Heart left ventricle (tissue), 16 donors: ENCODE measurements around the gene PIK3CA. TPM values are rescaled to one million over a fixed set of nuclear protein-coding genes. Genes with fewer than 3 reads are reported as not detected.

Experiments
- ATAC-seq, 4 donors: fragments of 200-7000 bp; cut with Tn5 transposase; one replicate each; pipeline ENCODE4 v1.9.1; 2020 to 2022; ENCODE audit warnings: moderate library complexity in 4 of 4, mild to moderate bottlenecking in 3 of 4, moderate number of reproducible peaks in 1 of 4
- DNase-seq, 5 donors: peaks; one replicate each; pipeline ENCODE4 v3.0.0-alpha.2; 2020
- H3K27ac ChIP-seq, 12 donors: fragments of 200-600 bp; sonication (generic) in 4 of 12; one replicate each; pipeline versions ENCODE4 v1.5.0 to v1.8.0; 2016 to 2022; ENCODE audit warnings: mild to moderate bottlenecking in 2 of 12
- H3K27me3 ChIP-seq, 9 donors: fragments of 200-600 bp; sonication (generic) in 2 of 9; one replicate each; pipeline versions ENCODE4 v1.5.1 to v1.8.0; 2016 to 2022; ENCODE audit warnings: mild to moderate bottlenecking in 3 of 9
- H3K36me3 ChIP-seq, 9 donors: fragments of 200-600 bp; sonication (generic) in 2 of 9; one replicate each; pipeline versions ENCODE4 v1.5.0 to v1.8.0; 2018 to 2022; ENCODE audit warnings: mild to moderate bottlenecking in 2 of 9
- H3K4me1 ChIP-seq, 12 donors: fragments of 200-600 bp; sonication (generic) in 4 of 12; one replicate each; pipeline versions ENCODE4 v1.5.0 to v1.8.0; 2016 to 2022; ENCODE audit warnings: mild to moderate bottlenecking in 3 of 12
- H3K4me3 ChIP-seq, 12 donors: fragments of 200-600 bp; sonication (generic) in 4 of 12; one replicate each; pipeline versions ENCODE4 v1.5.0 to v1.8.0; 2017 to 2022; ENCODE audit warnings: mild to moderate bottlenecking in 9 of 12, moderate library complexity in 4 of 12
- H3K9me3 ChIP-seq, 12 donors: fragments of 200-600 bp; sonication (generic) in 4 of 12; one replicate each; pipeline versions ENCODE4 v1.5.0 to v1.8.0; 2016 to 2022; ENCODE audit warnings: mild to moderate bottlenecking in 1 of 12
- POLR2A ChIP-seq, 2 donors: fragments of 450-650 bp; IDR thresholded peaks; one replicate each; pipeline ENCODE4 v1.6.1; 2017; ENCODE audit warnings: antibody characterized with exemption in 2 of 2, mild to moderate bottlenecking in 2 of 2, moderate library complexity in 2 of 2
- WGBS, 4 donors: extraction: QIAGEN DNeasy Blood & Tissue Kit in 2 of 4; methylation state at CpG; one replicate each; pipeline versions ENCODE4 v1.1.5 to v1.1.7; 2013 to 2018; 5-methylcytosine and 5-hydroxymethylcytosine counted together
- intact Hi-C, 10 donors: fragments of 100-400 bp; cut with DNase I; formaldehyde crosslinking; loops; one replicate each; pipeline versions ENCODE4 v1.11.1 to v1.14.2; 2022
- polyA plus RNA-seq, 2 donors: library from polyadenylated mRNA; stranded (reverse); fragments of 200-250 nt; gene quantifications; one replicate each; pipeline ENCODE4 v1.2.3, GENCODE V29; 2013
- total RNA-seq, 9 donors: library from RNA; depleted of rRNA in 2 of 9; stranded (reverse); fragments of >200 nt in 2 of 9; fragmentation: NEBNext Ultra II Directional in 3 of 9; extraction: Animal tissue kit (Norgen Biotek cat#: 25700) in 3 of 9; gene quantifications; one replicate each; pipeline versions ENCODE4 v1.1.0 to v1.2.4, GENCODE V29; 2016 to 2023
- TF ChIP-seq, protein P1 (sequence below), 12 donors: fragments of 200-600 bp; sonication (generic) in 4 of 12; IDR thresholded peaks; one replicate each; pipeline versions ENCODE4 v1.5.0 to v1.8.0; 2018 to 2022; ENCODE audit warnings: antibody characterized with exemption in 12 of 12, mild to moderate bottlenecking in 5 of 12
- donor health status: ischemic (EF 13 %, LVEDD 7.1; RV severe dilation, severe dysfunction).
- donor health status: healthy with polysubstance abuse.
- donor health status: DM: no; HTN: yes; CAD: no.
- donor health status: DM: no; HTN: no; CAD: no.
- donor health status: ischemic (EF 25% LVEDD 6.9; RV normal size, moderate dysfunction).
- donor health status: ischemic (EF 25% LVEDD 5.7; RV mildly dilated, moderate dysfunction).
- donor health status: healthy.
- donor health status: DM: yes; HTN: yes; CAD: no.
- donor health status: ischemic (EF 35%, LVEDD 5.7; RV mildly dilated, moderate dysfunction).
- donor health status: nonischemic (EF 11% LVEDD 7.7; RV severe dilation, severe dysfunction).
- donor health status: DM: yes; HTN: yes; CAD: no.
- donor health status: PGD.
- donor health status: ischemic (EF 29% LVEDD 5.4; RV normal size, mild dysfunction).
- donor health status: nonischemic (EF 23%, LVEDD 6.1; RV moderate dilation, normal function).

PIK3CA gene
- total and polyA plus RNA-seq, 11 donors = 3.1 to 28.0 (median 18.7) TPM

- H3K27me3 ChIP-seq = no peaks in the 10 kb centered on the region
- H3K4me3 ChIP-seq = no peak overlapping the region
- no peak for TF ChIP-seq POLR2A (IDR thresholded peaks at IDR 0.05)
- TF ChIP-seq, protein P1, sequence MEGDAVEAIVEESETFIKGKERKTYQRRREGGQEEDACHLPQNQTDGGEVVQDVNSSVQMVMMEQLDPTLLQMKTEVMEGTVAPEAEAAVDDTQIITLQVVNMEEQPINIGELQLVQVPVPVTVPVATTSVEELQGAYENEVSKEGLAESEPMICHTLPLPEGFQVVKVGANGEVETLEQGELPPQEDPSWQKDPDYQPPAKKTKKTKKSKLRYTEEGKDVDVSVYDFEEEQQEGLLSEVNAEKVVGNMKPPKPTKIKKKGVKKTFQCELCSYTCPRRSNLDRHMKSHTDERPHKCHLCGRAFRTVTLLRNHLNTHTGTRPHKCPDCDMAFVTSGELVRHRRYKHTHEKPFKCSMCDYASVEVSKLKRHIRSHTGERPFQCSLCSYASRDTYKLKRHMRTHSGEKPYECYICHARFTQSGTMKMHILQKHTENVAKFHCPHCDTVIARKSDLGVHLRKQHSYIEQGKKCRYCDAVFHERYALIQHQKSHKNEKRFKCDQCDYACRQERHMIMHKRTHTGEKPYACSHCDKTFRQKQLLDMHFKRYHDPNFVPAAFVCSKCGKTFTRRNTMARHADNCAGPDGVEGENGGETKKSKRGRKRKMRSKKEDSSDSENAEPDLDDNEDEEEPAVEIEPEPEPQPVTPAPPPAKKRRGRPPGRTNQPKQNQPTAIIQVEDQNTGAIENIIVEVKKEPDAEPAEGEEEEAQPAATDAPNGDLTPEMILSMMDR (IDR thresholded peaks at IDR 0.05) = no peak
- ATAC-seq (peak in 3 of 4 donors; percentile 53 to 73 (median 59)), DNase-seq (no peak)
- H3K4me1 ChIP-seq = peaks cover 0 to 77% (median 52%) of the 10 kb centered on the region in 12 donors
- intact Hi-C loops = no loop called here
- H3K9me3 ChIP-seq = no peaks in the 10 kb centered on the region
- no peaks in the 10 kb centered on the region for H3K36me3 ChIP-seq
- WGBS, 4 donors = 30 to 79% (median 47%) methylated on average over 1 of the region's 1 CpG
- H3K27ac ChIP-seq = no peak overlapping the region
These were observed 8.0 kb downstream of the PIK3CA start for GRCh38 chr3:179156170-179156569.

DNA sequence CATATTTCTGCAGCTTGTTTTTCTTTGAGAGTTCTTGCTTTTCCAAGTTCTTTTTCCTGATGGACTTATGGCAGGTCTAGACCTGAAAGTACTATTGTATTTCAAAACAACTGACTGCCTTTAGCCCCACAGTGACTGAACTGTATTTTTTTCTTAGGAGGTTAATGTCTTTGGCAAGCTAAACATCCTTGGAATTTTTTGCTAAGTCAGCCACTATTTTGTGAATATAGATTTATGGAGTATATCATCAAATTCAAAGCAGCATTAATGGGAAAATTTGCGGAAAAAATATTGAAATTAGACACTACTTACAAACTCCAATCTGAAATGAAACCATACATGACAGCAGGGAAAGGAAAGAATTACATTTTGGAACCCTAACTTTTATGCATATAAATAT is 8.6 kb downstream of the PIK3CA start:
- WGBS, 4 donors = 55 to 96% (median 88%) methylated on average over 1 of the region's 1 CpG
- no peak overlapping the region for H3K27ac ChIP-seq
- H3K36me3 ChIP-seq = no peaks in the 10 kb centered on the region
- H3K4me1 ChIP-seq = peaks cover 0 to 75% (median 49%) of the 10 kb centered on the region in 12 donors
- no peaks in the 10 kb centered on the region for H3K27me3 ChIP-seq
- H3K9me3 ChIP-seq = no peaks in the 10 kb centered on the region
- DNase-seq = no peak
- intact Hi-C loops = no loop called here
- no peak for ATAC-seq
- TF ChIP-seq, protein P1 (IDR thresholded peaks at IDR 0.05) = no peak
- no peak for TF ChIP-seq POLR2A (IDR thresholded peaks at IDR 0.05)
- H3K4me3 ChIP-seq = no peak overlapping the region

GRCh38 chr3:179158336-179159039 is 10.3 kb downstream of the PIK3CA start:
- Histone ChIP-seq H3K4me3 (no peak overlapping the region), H3K36me3 (no peaks in the 10 kb centered on the region), H3K9me3 (no peaks in the 10 kb centered on the region), H3K4me1 (peaks cover 0 to 65% (median 41%) of the 10 kb centered on the region in 12 donors), H3K27me3 (no peaks in the 10 kb centered on the region), H3K27ac (no peak overlapping the region)
- intact Hi-C loops = no loop called here
- 63 to 73% (median 71%) methylated on average over 6 of the region's 6 CpGs for WGBS, 4 donors
- no peak for ATAC-seq
- DNase-seq = no peak
- TF ChIP-seq POLR2A (IDR thresholded peaks at IDR 0.05) = no peak
- TF ChIP-seq, protein P1 (IDR thresholded peaks at IDR 0.05) = no peak

- no peak for TF ChIP-seq POLR2A (IDR thresholded peaks at IDR 0.05)
- TF ChIP-seq, protein P1 (IDR thresholded peaks at IDR 0.05) = no peak
- intact Hi-C loops = loop anchor here in 1 of 10 donors (10.0 kb wide), 1 partner anchor 51 kb away; no protein-coding TSS in a partner anchor
These were observed 15.3 kb downstream of the PIK3CA start for GRCh38 chr3:179163503-179163902.

More at GRCh38 chr3:179163503-179163902, 15.3 kb downstream of the PIK3CA start:
- ATAC-seq (no peak), DNase-seq (no peak)
- Histone ChIP-seq H3K4me3 (no peak overlapping the region), H3K9me3 (peaks cover 0 to 11% (median 0%) of the 10 kb centered on the region in 12 donors), H3K36me3 (no peaks in the 10 kb centered on the region), H3K27ac (no peak overlapping the region), H3K4me1 (peaks cover 0 to 37% (median 20%) of the 10 kb centered on the region in 12 donors), H3K27me3 (no peaks in the 10 kb centered on the region)
